Activated CD4-positive, alpha-beta T cell treated with anti-CD3 and anti-CD28 coated beads, Interleukin-2, amount 10 ng/mL, durations not matched to agents 7 days and 5 days (primary cell): Measurements from ENCODE around the gene DNAJA3. TPM values are rescaled to one million over a fixed set of nuclear protein-coding genes. Genes with fewer than 3 reads are reported as not detected.
A peak's percentile ranks its signal among the peaks of the same experiment; 100 is the strongest.

Source experiments
- CTCF ChIA-PET: fragments of 350-600 bp; sonication (Branson Sonifier 250); formaldehyde crosslinking; loops from one replicate; lab custom pipeline; 2021; ENCODE audit warnings: antibody characterized with exemption; lab: Charles Lee
- POLR2A ChIA-PET: fragments of 350-600 bp; sonication (Branson Sonifier 250); formaldehyde crosslinking; loops from one replicate; lab custom pipeline; 2021; ENCODE audit warnings: antibody characterized with exemption; lab: Charles Lee
- DNase-seq: peaks from one replicate; pipeline ENCODE4 v3.0.0-alpha.2; 2020
- H3K27ac Mint-ChIP-seq: one replicate; pipeline ENCODE4 v1.8.0; 2021; ENCODE audit warnings: mild to moderate bottlenecking, moderate library complexity, mixed read lengths
- H3K27me3 Mint-ChIP-seq: one replicate; pipeline ENCODE4 v1.8.0; 2021; ENCODE audit warnings: mixed read lengths
- H3K36me3 Mint-ChIP-seq: one replicate; pipeline ENCODE4 v1.8.0; 2021; ENCODE audit warnings: low read depth, mixed read lengths
- H3K4me1 Mint-ChIP-seq: one replicate; pipeline ENCODE4 v1.8.0; 2021; ENCODE audit warnings: mixed read lengths
- H3K4me3 Mint-ChIP-seq: one replicate; pipeline ENCODE4 v1.8.0; 2021; ENCODE audit warnings: mild to moderate bottlenecking, moderate library complexity, mixed read lengths
- H3K9me3 Mint-ChIP-seq: one replicate; pipeline ENCODE4 v1.8.0; 2021; ENCODE audit warnings: mixed read lengths
- total RNA-seq, 2 experiments: library from RNA; stranded (reverse); gene quantifications; one replicate each; pipeline ENCODE4 v1.2.3, GENCODE V29; 2021

The DNAJA3 gene
- total RNA-seq, 2 experiments from 2014 or later: 51.6 to 55.0 TPM

DNA sequence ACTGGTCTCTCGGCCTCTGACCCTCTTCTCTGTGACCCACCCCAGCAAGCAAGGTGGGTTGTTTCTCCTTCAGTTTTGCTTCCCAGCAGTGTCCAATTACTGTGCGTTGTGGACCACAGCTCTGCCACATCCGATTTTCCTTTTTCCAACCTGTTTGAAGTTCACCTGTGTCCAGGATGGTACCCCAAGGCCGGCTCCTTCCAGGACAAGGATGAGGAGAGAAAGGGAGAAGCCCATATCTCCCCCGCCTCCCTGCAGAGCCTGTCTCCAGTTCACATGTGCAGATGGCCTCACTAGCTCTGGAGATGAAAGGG is 35.2 kb downstream of the DNAJA3 start:
- no peak overlapping the region for H3K4me3 Mint-ChIP-seq
- ChIA-PET POLR2A (no interaction called here), CTCF (interaction anchor here (0.9 kb wide), 1 partner anchor 273 kb away, joined by 3 read pairs; the partner anchor contains the start of genes ANKS3 and DNAAF8)
- DNase-seq: no peak
- peaks cover 29% of the 10 kb centered on the region for H3K36me3 Mint-ChIP-seq
- no peaks in the 10 kb centered on the region for H3K27me3 Mint-ChIP-seq
- peaks cover 28% of the 10 kb centered on the region for H3K4me1 Mint-ChIP-seq
- H3K9me3 Mint-ChIP-seq: no peaks in the 10 kb centered on the region
- peak overlapping the region; percentile 31 for H3K27ac Mint-ChIP-seq

DNA sequence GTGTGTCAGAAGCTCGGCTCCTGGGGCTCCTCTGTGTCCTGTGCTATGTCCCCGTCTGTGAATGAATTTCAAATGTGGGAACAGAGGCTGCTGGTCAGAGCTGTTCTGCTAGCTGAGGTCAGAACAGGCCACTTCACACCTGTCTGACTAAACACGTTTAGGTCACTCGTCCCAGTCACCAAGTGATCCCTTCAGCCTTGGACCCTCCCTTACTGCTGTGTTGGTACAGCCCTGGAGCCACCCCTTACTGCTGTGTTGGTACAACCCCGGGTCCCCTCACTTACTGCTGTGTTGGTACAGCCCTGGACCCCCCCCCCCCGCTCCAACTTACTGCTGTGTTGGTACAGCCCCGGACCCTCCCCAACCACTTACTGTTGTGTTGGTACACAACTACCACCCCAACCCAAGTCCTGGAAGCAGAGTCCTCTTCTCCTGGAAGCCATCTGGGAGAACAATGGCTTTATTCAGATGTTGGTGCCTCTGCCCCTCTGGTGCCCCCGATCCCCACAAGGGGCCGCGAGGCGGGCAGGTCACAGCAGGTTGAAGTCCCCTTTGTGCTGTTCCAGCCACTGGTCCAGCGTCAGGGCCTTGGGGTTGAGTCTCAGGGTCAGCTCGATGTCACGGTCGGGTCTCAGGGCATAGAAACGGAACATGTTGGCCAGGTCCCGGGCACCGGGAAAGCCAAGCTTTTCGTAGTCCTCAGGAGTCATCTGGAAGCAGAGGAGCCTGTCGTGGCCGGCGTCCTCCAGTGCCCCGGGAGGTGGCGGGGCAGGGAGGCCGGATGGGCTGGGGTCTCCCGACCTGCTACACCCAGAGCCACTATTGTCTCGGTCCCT is 35.8 kb downstream of the DNAJA3 start:
- POLR2A ChIA-PET: no interaction called here
- no peak for DNase-seq
- Mint-ChIP-seq H3K9me3 (no peaks in the 10 kb centered on the region), H3K27ac (peak overlapping the region; percentile 31), H3K4me3 (no peak overlapping the region), H3K4me1 (peaks cover 34% of the 10 kb centered on the region), H3K27me3 (no peaks in the 10 kb centered on the region), H3K36me3 (peaks cover 30% of the 10 kb centered on the region)
- CTCF ChIA-PET: interaction anchor here (0.9 kb wide), 1 partner anchor 273 kb away, joined by 3 read pairs; the partner anchor contains the start of genes ANKS3 and DNAAF8

GRCh38 chr16:4463522-4464163 is 38.0 kb downstream of the DNAJA3 start:
- ChIA-PET CTCF (interaction anchor here (0.6 to 1.9 kb wide), 4 partner anchors 9 to 43 kb away, joined by 3 to 5 read pairs (median 4); partner anchors contain the start of gene HMOX2), POLR2A (no interaction called here)
- no peak for DNase-seq
- no peaks in the 10 kb centered on the region for H3K27me3 Mint-ChIP-seq
- no peaks in the 10 kb centered on the region for H3K9me3 Mint-ChIP-seq
- H3K4me1 Mint-ChIP-seq: peaks cover 39% of the 10 kb centered on the region
- H3K36me3 Mint-ChIP-seq: peaks cover 34% of the 10 kb centered on the region
- no peak overlapping the region for H3K4me3 Mint-ChIP-seq
- peak overlapping the region; percentile 57 for H3K27ac Mint-ChIP-seq

DNA sequence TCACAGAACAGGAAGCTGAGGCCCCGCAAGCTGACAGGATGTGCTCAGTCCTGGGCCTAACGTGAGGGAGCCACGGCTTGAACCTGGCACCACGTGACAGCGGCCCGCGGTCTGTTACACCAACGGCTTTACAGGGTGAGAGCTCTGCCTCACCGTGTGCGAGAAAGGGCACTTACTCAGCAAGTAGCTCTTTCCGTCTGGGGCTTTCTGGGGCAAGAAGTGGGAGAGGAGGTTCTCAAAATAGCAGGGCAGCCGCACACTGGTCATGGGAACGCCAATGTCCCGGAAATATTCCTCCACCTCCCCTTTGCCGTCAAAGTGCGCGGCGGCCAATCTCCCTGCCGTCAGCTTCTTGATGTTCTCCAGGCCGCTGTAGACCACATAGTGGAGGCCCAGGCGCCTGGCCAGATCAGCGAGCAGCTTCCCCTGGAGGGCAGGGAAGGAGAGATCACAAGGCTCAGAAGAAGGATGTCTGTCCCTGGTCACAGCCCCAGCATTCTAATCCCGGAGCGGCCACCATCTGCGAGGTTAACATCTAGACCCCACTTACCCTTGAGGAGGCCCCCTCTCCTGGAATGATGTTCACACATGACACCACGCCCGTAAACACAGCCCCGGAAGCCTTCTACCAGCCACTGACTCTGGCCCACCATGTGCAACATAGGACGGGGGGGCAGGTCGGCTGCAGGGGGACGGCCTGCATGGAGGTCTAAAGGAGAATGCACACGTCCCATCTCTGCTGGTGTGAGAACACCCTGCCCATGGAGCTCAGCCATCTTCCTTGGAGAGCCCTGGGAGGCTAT is 40.5 kb downstream of the DNAJA3 start:
- peak; percentile 62 for DNase-seq
- ChIA-PET POLR2A (interaction anchor here (0.7 kb wide), 1 partner anchor 41 kb away, joined by 3 read pairs; no protein-coding TSS in a partner anchor), CTCF (interaction anchor here (0.6 to 3.9 kb wide), 5 partner anchors 10 to 210 kb away, joined by 3 to 22 read pairs (median 3); partner anchors contain the start of genes HMOX2 and NMRAL1)
- H3K4me1 Mint-ChIP-seq: peaks cover 21% of the 10 kb centered on the region
- H3K4me3 Mint-ChIP-seq: no peak overlapping the region
- H3K9me3 Mint-ChIP-seq: no peaks in the 10 kb centered on the region
- peak overlapping the region; percentile 85 for H3K27ac Mint-ChIP-seq
- no peaks in the 10 kb centered on the region for H3K27me3 Mint-ChIP-seq
- H3K36me3 Mint-ChIP-seq: peaks cover 21% of the 10 kb centered on the region

DNA sequence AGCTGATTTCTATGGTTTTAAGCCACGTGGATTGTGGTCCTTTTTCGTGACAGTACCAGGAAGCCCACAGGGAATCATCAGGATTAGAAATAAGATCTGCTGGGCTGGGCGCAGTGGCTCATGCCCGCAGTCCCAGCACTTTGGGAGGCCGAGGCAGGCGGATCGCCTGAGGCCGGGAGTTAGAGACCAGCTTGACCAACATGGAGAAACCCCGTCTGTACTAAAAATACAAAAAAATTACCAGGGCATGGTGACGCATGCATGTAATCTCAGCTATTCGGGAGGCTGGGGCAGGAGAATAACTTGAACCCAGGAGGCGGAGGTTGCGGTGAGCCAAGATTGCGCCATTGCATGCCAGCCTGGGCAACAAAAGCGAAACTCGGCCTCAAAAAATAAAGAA is 42.2 kb downstream of the DNAJA3 start:
- H3K4me3 Mint-ChIP-seq: no peak overlapping the region
- ChIA-PET POLR2A (interaction anchor here (0.6 kb wide), 1 partner anchor 19 kb away, joined by 3 read pairs; no protein-coding TSS in a partner anchor), CTCF (interaction anchor here (0.6 to 3.9 kb wide), 6 partner anchors 8 to 162 kb away, joined by 3 to 22 read pairs (median 3); partner anchors contain the start of genes HMOX2 and NMRAL1)
- H3K9me3 Mint-ChIP-seq: no peaks in the 10 kb centered on the region
- no peak overlapping the region for H3K27ac Mint-ChIP-seq
- H3K36me3 Mint-ChIP-seq: peaks cover 20% of the 10 kb centered on the region
- peaks cover 25% of the 10 kb centered on the region for H3K4me1 Mint-ChIP-seq
- no peaks in the 10 kb centered on the region for H3K27me3 Mint-ChIP-seq
- DNase-seq: no peak

GRCh38 chr16:4468972-4469371 is 43.3 kb downstream of the DNAJA3 start:
- POLR2A ChIA-PET: no interaction called here
- no peaks in the 10 kb centered on the region for H3K9me3 Mint-ChIP-seq
- no peak overlapping the region for H3K27ac Mint-ChIP-seq
- peaks cover 31% of the 10 kb centered on the region for H3K4me1 Mint-ChIP-seq
- no peak overlapping the region for H3K4me3 Mint-ChIP-seq
- CTCF ChIA-PET: no interaction called here
- H3K36me3 Mint-ChIP-seq: peaks cover 20% of the 10 kb centered on the region
- no peaks in the 10 kb centered on the region for H3K27me3 Mint-ChIP-seq
- no peak for DNase-seq

DNA sequence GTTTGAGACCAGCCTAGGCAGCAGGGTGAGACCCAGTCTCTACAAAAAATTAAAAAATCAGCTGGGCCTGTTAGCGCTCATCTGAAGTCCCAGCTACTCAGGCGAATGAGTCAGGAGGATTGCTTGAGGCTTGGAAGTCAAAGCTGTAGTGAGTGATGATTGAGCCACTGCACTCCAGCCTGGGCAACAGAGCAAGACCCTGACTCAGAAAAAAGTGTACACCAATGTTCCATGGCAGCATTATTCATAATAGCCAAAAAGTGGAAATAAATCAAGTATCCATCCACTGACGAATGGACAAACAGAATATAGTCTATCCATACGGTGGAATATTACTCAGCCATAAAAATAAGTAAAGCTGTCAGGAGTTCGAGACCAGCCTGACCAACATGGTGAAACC is 46.2 kb downstream of the DNAJA3 start:
- H3K9me3 Mint-ChIP-seq: no peaks in the 10 kb centered on the region
- H3K4me3 Mint-ChIP-seq: no peak overlapping the region
- H3K4me1 Mint-ChIP-seq: peaks cover 22% of the 10 kb centered on the region
- no peaks in the 10 kb centered on the region for H3K27me3 Mint-ChIP-seq
- no peak overlapping the region for H3K27ac Mint-ChIP-seq
- peaks cover 9% of the 10 kb centered on the region for H3K36me3 Mint-ChIP-seq
- ChIA-PET CTCF (interaction anchor here (0.6 to 2.0 kb wide), 4 partner anchors 13 to 113 kb away, joined by 3 to 7 read pairs (median 6); no protein-coding TSS in a partner anchor), POLR2A (no interaction called here)
- DNase-seq: no peak

- Mint-ChIP-seq H3K4me1 (peaks cover 26% of the 10 kb centered on the region), H3K4me3 (peak overlapping the region; percentile 0), H3K27ac (no peak overlapping the region), H3K36me3 (peaks cover 12% of the 10 kb centered on the region), H3K9me3 (no peaks in the 10 kb centered on the region), H3K27me3 (no peaks in the 10 kb centered on the region)
- DNase-seq: no peak
- ChIA-PET CTCF (interaction anchor here (1.0 to 1.2 kb wide), 3 partner anchors 14 to 102 kb away, joined by 3 to 6 read pairs (median 3); no protein-coding TSS in a partner anchor), POLR2A (no interaction called here)
Measured at GRCh38 chr16:4472880-4473279, 47.2 kb downstream of the DNAJA3 start.

GRCh38 chr16:4474192-4474961 is 48.7 kb downstream of the DNAJA3 start, which contains the start of gene NMRAL1:
NMRAL1 (minus strand) TSS chr16:4474625; CDS start chr16:4474132, 493 bp downstream.
- H3K4me1 Mint-ChIP-seq: peaks cover 37% of the 10 kb centered on the region

DNA sequence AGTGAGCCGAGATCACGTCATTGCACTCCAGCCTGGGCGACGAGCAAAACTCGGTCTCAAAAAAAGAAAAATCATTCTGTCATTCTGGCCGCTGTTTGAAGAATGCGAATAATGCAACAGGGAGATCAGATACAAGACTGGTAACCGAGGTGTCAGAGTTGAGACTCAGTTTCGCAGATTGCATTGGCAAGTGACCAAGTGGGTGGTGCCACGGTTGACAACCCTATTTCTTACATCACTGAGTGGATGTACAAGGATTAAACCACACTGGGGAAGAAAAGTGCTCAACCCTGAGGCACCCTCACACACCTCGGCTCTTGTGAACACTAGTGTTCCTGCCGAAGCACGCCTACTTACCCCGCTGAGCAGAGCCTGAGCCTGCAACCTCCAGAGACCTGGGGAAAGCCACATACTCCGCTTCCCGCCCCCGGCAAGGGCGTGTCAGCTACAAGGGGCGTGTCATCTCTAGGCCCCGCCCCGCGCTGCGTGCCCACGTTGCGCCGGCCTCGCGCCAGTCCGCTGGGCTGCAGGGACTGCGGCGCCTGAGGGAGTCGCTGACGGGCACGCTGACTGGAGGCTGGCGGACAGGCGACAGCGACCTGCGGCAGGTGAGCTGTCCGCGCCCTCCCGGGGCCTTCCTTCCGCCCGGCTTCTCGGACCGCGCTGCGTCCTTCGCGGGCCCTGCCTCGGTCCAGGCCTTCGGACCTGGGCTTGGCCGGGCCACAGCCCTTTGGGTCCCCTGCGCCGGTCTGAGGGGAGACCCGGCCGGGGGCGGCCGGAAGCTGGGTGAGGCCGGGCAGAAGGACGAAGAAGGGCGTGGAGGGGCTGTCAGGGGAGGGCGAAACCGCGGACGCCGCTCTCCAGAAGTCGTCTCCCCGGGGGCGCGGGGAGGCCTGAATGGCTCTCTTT is 50.5 kb downstream of the DNAJA3 start, which contains the start of gene HMOX2:
TSS of gene HMOX2 (plus strand) at position 519 of the 909 bp plus-strand sequence. CDS start 29,127 bp downstream, outside the sequence.
- Mint-ChIP-seq H3K36me3 (peaks cover 17% of the 10 kb centered on the region), H3K4me3 (peak within 1 kb of the TSS; percentile 94), H3K27me3 (no peaks in the 10 kb centered on the region), H3K27ac (peak within 1 kb of the TSS; percentile 90), H3K9me3 (no peaks in the 10 kb centered on the region), H3K4me1 (peaks cover 40% of the 10 kb centered on the region)
- CTCF ChIA-PET: interaction anchor here (0.8 to 4.8 kb wide), 13 partner anchors 10 to 157 kb away, joined by 3 to 42 read pairs (median 5); no protein-coding TSS in a partner anchor
- POLR2A ChIA-PET: interaction anchor here (0.6 to 0.7 kb wide), 2 partner anchors 10 to 11 kb away, joined by 3 read pairs; no protein-coding TSS in a partner anchor
- DNase-seq: peak; percentile 92

More at GRCh38 chr16:4474192-4474961, 48.7 kb downstream of the DNAJA3 start, which contains the start of gene NMRAL1:
- peak; percentile 89 for DNase-seq
- H3K9me3 Mint-ChIP-seq: no peaks in the 10 kb centered on the region
- peaks cover 16% of the 10 kb centered on the region for H3K36me3 Mint-ChIP-seq
- ChIA-PET POLR2A (interaction anchor here (0.6 kb wide), 1 partner anchor 1269 kb away, joined by 4 read pairs; no protein-coding TSS in a partner anchor), CTCF (interaction anchor here (0.6 to 4.8 kb wide), 5 partner anchors 8 to 150 kb away, joined by 4 to 22 read pairs (median 4); partner anchors contain the start of gene MGRN1)
- no peaks in the 10 kb centered on the region for H3K27me3 Mint-ChIP-seq
- H3K27ac Mint-ChIP-seq: peak within 1 kb of the TSS; percentile 91
- H3K4me3 Mint-ChIP-seq: peak within 1 kb of the TSS; percentile 94
